HG02610 (cell line): ENCODE measurements around the gene MAGI1.

Source experiments
- ATAC-seq: cut with Tn5 transposase; IDR thresholded peaks from one replicate; pipeline ENCODE4 v1.9.1; 2021; ENCODE audit warnings: mild to moderate bottlenecking, moderate library complexity; ENCODE audit not compliant: unreplicated experiment

The MAGI1 gene

GRCh38 chr3:65478551-65479500, 559.9 kb downstream of the MAGI1 start:
- ATAC-seq: no peak

DNA sequence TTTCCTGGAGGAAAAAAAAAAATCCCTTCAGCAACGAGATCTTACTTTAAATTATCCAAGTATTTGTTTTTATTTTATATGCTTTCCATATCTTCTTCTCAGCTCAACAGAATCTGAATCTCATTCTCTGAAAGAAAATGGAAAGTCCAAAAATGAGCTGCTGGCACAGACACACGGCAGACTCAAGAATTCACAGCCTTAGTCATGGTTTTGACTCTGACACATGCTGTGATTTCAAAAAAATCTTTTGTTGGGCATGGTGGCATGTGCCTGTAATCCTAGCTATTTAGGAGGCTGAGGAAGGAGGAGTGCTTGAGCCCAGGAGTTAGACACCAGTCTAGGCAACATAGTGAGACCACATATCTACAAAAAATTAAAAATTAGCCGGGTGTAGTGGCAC, 565.0 kb downstream of the MAGI1 start:
- no peak for ATAC-seq

GRCh38 chr3:65472501-65472900, 566.2 kb downstream of the MAGI1 start:
- ATAC-seq: no peak

- no peak for ATAC-seq
Observed at GRCh38 chr3:65466300-65466988, 572.3 kb downstream of the MAGI1 start.

GRCh38 chr3:65449841-65450428, 588.8 kb downstream of the MAGI1 start:
- no peak for ATAC-seq

DNA sequence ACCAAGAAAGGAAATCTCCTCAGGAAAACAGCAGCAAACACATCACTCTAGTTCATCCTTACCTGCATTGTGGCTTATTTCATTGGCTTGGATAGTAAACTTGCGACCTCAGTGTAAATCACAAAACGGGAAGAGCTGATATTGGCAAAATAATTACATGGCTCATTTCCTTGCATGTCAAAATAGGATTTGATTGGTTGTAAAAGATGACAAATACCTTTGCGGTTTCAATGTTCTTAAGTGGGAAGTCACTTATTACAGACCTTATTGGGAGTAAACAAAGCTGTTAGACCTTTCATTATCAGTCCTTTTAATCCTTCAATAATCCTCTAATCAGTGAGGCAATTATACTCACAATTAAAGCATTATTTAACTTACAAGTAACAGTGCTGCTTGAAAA, 590.6 kb downstream of the MAGI1 start:
- ATAC-seq: no peak

DNA sequence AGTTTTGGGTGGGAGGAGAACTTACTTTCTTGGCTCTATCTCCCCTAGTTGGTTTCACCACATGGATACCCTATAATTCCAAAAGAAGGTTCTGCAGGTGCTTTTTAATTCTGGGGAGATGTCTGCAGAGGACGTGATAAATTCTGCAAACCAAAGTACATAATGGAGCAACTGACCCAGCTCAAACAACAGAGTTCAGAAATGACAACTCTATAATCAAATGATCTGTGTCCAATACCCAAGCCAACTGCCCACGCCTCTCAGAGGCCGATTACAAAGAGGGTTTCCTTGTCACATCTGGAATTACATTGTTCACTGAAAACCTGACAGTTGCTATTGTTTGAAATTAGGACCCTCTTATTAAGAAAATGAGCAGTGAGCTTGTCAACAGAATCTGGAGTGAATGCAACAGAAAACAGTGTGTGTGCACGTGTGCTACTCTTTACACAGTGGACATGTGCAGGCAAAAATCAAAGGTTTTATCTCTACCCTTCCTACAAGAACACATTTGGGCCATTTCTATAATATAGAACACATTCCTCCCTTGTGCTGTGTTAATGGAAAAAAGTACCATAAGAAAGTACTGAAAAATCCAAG, 593.0 kb downstream of the MAGI1 start:
- no peak for ATAC-seq

GRCh38 chr3:65444447-65444815, 594.3 kb downstream of the MAGI1 start:
- ATAC-seq: no peak

GRCh38 chr3:65443739-65444446, 594.8 kb downstream of the MAGI1 start:
- ATAC-seq: no peak

DNA sequence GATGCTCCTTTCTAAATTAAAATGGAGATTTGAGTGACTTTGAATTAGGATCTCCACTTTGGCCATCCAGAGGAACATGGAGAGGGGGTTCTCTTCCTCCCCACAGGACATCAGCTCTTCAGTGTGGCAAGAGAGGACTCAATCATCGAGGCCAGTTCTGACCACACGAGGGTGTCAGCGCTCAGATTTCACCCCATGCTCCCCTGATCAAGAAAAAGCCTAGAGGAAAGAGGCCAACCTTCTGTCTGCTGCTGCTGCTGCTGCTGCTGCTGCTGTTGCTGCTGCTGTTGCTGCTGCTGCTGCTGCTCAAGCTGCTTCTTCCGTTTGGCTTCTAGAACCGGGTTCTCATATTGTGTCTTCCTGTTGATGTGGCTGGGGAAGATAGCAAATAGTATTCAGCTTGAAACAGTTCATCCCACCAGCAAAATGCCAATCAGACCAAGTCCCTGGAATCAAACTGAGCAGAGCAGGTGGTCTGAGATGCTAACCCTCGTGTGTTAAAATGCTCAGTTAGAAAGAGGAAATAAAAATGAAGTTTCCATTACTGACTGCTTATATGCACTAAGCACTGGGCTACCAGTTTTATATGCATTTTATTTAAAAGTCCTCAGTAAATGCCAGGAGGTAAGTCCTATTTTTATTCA, 599.0 kb downstream of the MAGI1 start:
- ATAC-seq: no peak

DNA sequence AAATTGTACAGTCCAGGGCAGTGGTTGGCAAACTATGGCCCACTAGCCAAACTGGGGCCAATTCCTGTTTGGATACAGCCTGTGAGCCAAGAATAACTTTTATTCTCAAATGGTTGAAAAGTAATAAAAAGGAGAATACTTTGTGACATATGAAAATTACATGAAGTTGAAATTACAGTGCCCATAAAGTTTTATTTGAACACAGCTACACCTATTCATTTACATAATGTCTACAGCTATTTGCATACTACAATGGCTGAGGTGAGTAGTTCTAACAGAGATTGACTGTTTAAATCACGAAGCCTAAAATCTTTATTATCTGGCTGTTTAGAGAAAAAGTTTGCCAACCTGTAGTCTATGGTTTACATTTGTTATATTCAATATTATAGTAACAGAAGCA, 600.1 kb downstream of the MAGI1 start:
- no peak for ATAC-seq

DNA sequence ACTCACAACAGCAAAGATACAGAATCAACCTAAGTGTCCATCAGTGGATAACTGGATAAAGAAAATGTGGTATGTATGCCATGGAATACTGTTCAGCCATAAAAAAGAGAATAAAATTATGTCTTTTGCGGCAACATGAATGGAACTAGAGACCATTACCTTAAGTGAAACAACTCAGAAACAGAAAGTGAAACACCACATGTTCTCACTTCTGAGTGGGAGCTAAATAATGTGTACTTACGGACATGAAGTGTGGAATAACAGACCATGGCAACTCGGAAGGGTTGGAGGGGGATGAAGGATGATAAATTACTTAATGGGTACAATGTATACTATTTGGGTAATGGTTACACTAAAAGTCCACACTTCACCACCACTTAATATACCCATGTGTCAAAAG, 600.6 kb downstream of the MAGI1 start:
- no peak for ATAC-seq

GRCh38 chr3:65436580-65436979, 602.1 kb downstream of the MAGI1 start:
- ATAC-seq: no peak

GRCh38 chr3:65433480-65433879, 605.2 kb downstream of the MAGI1 start:
- ATAC-seq: no peak

DNA sequence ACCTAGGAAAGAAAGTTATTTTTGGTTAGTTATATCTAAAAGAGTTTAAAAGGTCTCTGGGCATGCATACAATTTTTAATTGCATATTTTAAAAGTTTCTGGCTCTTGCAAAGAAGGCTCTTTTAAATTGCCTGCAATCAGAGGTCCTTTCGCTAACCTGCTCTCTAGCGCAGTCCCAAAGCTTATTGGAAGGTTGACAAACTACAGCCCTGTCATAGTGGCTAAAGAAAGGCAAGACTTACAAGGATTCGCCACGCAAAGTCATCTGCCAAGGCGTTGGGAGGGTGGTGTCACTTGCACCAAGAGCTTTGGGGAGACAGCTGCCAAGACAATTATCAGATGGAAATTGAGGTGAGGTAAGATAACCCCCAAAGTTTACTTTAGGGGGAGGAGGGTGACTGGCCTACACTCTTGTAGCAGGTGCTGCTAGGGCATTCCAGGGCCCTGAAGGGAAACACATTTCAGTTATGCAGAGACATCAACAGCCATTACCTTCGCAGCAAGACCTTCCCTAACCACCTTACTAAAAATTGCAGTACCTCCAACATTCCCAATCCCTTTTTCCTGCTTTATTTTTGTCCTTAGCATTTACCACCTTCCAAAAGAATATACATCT, 606.2 kb downstream of the MAGI1 start:
- no peak for ATAC-seq

DNA sequence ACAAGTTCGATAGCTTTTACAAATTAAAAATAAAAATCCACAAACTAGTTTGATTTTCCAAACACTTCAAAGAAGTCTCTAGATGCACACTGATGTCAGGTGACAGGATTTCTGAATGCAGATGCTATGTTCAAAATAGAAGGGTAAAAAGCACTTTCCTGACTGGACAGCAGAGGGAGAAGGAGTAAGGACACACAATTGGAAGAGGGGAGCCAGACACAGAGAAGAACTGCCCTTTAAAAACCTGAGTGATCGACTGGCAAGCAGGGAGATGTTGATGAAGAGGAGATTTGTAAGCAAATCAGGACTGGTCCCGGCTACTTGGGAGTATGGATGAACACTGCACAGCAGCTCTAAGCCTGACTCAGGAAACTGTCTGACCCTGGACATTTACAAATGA, 612.8 kb downstream of the MAGI1 start:
- ATAC-seq: no peak

DNA sequence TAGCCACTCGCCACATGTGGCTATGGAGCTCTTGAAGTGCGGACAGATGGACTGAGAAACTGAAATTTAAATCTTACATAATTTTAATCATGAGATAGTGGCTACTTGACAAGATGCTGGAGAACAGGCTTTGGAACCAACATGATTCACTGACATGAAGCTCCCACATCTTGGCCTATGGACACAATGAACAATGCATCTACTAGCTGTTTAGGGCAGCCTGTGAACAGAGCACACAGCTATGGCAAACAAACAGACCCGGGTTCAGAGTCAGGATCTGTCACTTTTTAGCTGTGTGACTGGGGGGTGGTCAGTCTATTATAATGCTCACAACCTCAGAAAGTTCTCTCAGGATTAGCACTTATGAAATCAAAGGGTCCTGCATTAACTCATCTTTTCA, 616.6 kb downstream of the MAGI1 start:
- no peak for ATAC-seq

GRCh38 chr3:65419233-65419632, 619.5 kb downstream of the MAGI1 start:
- ATAC-seq: no peak

DNA sequence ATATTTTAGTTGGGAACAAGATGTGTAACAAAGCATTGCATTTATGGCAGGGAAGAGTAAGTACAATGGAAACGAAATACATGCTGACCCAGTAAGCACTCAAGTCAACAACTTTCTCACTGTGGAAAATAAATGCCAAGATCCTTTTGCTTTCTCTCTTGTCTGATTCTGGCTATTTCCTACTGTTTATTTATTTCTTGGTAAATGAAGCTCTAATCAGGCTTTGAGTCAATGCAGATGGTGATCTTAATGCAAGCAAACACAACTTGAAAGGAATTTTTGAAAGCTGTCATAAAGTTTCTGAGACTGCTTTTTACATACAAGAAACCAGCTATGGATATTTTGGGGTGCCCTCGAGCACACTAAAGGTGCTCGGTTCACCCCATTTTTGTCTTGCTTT, 624.8 kb downstream of the MAGI1 start:
- ATAC-seq: no peak

- no peak for ATAC-seq
Observed at GRCh38 chr3:65412588-65412987, 626.1 kb downstream of the MAGI1 start.
